GM18867 (cell line): ENCODE data around the gene ARHGEF6.
A peak's percentile ranks its signal among the peaks of the same experiment; 100 is the strongest.

Source experiments
- ATAC-seq: cut with Tn5 transposase; IDR thresholded peaks from one replicate; pipeline ENCODE4 v1.9.1; 2021; ENCODE audit warnings: mild to moderate bottlenecking, moderate library complexity; ENCODE audit not compliant: unreplicated experiment

Gene ARHGEF6

GRCh38 chrX:136708348-136708747 lies 72.4 kb downstream of the ARHGEF6 start:
- ATAC-seq = no peak

GRCh38 chrX:136697156-136697555 lies 83.6 kb downstream of the ARHGEF6 start:
- ATAC-seq = no peak

DNA sequence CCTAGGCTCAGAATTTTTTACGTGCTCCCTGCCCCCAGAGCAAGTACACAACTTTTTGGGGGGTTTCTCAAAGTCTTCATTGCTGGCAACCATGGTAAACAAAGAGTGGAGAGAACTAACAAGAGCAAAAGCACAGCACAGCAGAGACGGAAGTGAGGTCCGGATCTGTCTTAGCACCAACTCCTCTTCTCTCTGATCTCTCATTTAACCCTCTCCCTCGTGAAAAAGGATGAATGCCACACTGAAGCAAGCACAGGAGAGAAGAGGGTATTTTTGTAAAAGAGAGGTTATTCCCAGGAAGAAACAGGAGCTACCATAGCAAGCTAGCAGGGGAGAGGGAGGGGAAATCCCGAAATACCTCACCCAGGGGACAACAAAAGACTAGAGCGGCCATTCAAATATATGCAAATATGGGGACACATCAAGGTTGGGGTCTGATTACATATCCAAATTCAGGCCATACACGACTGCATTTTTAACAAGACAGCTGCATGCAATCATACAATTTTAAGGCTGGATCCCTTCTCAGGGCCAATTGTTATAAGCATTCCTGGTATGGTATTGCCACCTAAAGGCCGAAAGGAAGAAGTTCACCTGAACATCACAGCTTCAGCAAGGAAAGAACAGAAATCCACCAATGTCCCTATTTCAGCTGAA lies 86.2 kb downstream of the ARHGEF6 start:
- ATAC-seq = peak; percentile 71

- no peak for ATAC-seq
These were observed 88.5 kb downstream of the ARHGEF6 start for GRCh38 chrX:136692271-136692670.

DNA sequence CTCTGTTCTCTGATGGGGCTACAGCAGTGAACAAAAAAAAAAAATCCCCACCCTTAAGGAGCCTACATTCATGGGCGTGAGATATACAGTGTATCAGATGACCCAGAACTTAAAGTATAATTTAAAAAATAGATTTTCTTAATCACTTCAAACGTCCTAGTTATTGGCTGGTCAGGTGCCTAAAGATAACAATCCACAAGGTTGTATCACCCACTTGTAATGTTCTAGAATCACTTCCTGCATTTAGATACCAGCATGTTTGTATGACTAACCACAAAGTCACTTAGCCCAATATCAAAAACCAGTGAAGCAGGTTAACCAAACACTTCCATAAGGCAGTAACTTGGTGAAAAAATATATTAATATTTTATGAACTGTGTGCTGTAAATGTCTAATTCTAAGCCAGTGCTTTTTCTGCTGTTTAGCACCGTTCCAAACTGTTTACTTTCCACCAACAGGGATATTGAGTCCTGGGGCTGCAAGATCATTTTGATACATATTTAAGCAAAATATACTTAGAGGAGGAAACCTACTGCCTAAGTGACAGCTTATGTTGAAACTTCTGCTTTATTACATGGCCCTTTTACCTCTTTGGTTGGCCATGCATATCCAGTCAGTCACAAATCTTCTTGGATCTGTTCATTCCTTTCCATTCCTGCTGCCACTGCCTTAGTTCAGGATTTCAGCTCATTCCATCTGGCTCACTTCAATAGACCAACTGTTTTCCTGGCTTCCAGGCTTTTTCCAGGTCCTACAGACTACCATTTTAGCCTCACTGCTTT lies 89.5 kb downstream of the ARHGEF6 start:
- ATAC-seq = peak; percentile 50

- ATAC-seq = peak; percentile 40
These were observed 91.3 kb downstream of the ARHGEF6 start for GRCh38 chrX:136689436-136689835.

DNA sequence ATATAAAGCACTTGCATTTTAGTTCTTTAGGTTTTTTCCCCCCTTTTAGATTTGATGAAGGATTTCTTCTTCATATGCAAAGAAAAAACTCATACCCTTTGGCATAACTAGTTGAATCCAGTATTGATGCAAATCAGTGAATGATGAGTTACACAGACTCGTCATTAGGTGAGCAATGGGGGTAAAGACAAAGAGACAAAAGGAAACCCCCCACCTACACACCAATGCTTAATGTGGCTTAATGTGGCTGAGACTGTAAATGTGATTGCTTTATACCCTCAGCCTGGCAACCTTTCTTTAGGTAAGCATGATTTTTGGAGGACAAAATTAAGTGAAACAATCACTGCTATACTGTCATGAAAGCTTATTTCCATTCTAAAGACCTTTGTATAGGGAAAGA lies 93.3 kb downstream of the ARHGEF6 start:
- ATAC-seq = no peak

- ATAC-seq = no peak
These were observed 96.6 kb downstream of the ARHGEF6 start for GRCh38 chrX:136684120-136684519.

- no peak for ATAC-seq
These were observed 101.2 kb downstream of the ARHGEF6 start for GRCh38 chrX:136679531-136679930.

GRCh38 chrX:136674270-136674985 lies 106.3 kb downstream of the ARHGEF6 start:
- ATAC-seq = peak; percentile 31

DNA sequence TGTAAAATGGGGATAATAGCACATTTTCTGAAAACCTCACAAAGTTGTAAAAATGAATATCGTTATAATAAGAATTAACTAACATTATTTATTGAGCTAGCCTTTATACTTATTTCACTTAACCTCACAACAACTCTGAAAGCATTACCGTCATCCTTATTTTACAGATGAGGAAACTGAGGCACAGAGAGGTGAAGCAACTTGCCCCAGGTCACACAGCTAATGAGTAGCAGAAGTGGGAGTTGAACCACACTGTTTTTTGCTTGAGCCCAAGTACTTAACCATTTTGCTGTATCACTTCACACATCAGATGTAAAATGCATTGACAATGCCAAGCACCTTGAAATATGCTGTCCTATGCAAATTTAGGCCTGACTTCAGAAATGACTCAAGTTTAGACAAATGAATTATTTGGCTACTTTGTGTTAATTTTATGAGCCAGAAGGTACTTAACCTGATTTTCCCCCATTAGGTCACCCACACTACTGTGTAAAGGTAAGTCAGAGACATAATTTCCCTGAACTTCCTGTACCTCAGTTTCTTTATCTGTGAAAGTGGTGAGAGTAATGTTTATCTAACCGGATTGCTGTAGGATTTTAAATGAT lies 109.6 kb downstream of the ARHGEF6 start:
- ATAC-seq = peak; percentile 47

- ATAC-seq = no peak
These were observed 113.1 kb downstream of the ARHGEF6 start for GRCh38 chrX:136667446-136668168.

- ATAC-seq = peak; percentile 56
These were observed 114.6 kb downstream of the ARHGEF6 start for GRCh38 chrX:136666088-136666487.

GRCh38 chrX:136665258-136665900 lies 115.4 kb downstream of the ARHGEF6 start:
- peak; percentile 65 for ATAC-seq

GRCh38 chrX:136662976-136663375 lies 117.8 kb downstream of the ARHGEF6 start:
- ATAC-seq = no peak

DNA sequence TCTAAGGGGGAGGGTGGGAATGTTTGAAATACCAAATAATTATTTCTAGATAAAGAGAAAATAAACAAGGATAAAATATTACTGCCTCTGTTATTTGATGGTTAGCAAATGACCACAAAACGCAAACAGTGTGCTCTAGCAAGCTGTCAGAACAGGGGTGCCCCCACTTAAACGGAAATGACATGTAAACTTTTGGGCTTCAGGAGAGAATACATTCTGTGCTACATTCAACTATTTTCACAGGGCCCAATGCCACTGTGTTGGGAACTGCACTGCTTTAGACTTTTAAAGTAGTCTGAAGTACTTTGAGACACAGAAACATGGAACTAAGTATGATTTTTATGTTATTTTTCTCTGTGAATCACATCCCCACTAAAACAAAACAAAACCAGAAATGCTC lies 118.6 kb downstream of the ARHGEF6 start:
- no peak for ATAC-seq

DNA sequence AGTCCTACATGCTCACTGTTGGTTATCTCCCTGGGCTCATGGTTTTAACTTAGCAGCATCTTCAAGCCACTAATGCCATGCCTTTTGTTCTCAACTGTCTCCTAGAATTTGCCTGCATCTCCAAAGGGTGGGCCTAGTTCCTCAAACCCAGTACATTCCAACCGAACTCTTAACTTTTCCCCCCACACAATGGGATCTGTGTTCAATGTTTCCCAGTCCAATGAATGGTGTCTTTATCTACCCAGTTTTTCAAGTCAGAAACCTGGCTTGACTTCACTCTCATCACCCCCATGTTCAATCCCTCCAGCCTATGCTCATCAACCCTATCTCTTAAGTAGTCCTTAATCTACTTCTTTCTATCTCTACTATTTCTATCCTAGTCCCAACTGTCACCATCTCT lies 119.8 kb downstream of the ARHGEF6 start:
- ATAC-seq = no peak

GRCh38 chrX:136659174-136659573 lies 121.6 kb downstream of the ARHGEF6 start:
- ATAC-seq = no peak

- no peak for ATAC-seq
These were observed 122.6 kb downstream of the ARHGEF6 start for GRCh38 chrX:136658151-136658550.

- ATAC-seq = no peak
These were observed 124.3 kb downstream of the ARHGEF6 start for GRCh38 chrX:136656361-136656964.
